Spleen (tissue), 7 donors: Measurements from ENCODE around the gene APELA.

Experiments used
- POLR2A ChIP-seq, 3 donors: fragments of 450-650 bp; IDR thresholded peaks; one replicate each; pipeline ENCODE4 v1.5.1; 2017; ENCODE audit warnings: antibody characterized with exemption in 3 of 3, mild to moderate bottlenecking in 1 of 3
- POLR2AphosphoS5 ChIP-seq, 3 donors: sonication (generic); formaldehyde crosslinking; IDR thresholded peaks; one replicate each; pipeline ENCODE4 v1.5.1; 2017; ENCODE audit warnings: antibody characterized with exemption in 3 of 3
- TF ChIP-seq, protein P1 (sequence below), 11 experiments: fragments of 200-600 bp in 7 of 11; fragments of 450-650 bp in 4 of 11; sonication (generic) in 4 of 11; IDR thresholded peaks in 8 of 11; conservative IDR thresholded peaks in 3 of 11; 1 replicate in 7 of 11; 2 replicates in 4 of 11; pipeline versions ENCODE4 v1.4.0 to v1.8.0; 2016 to 2021; ENCODE audit warnings: antibody characterized with exemption in 11 of 11, inconsistent platforms in 4 of 11, mild to moderate bottlenecking in 1 of 11
- donor health status: DM: no; HTN: no; CAD: no; lungs with moderate emphysema.
- donor health status: DM: no; HTN: no; CAD: no.
- donor health status: DM: no; HTN: no; CAD: no.

DNA sequence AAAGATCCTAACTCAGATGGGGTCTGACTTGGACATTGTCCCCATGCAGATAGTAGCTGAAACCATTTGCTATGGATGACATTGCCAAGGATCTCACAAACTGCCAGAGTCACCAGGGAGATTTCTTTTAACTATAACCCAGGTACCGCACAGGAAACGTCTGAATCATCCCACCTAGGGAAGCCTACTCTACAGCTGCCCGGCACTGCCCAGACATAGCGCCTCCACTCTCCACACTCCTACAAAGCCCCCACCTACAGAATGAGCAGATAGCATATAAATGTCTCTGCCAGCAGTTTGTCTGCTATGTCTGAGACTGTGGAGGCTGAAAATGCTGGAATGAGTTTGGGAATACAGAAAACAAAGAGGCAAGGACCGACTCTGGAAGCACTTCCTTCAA lies 68.2 kb downstream of the APELA start:
- TF ChIP-seq, protein P1, sequence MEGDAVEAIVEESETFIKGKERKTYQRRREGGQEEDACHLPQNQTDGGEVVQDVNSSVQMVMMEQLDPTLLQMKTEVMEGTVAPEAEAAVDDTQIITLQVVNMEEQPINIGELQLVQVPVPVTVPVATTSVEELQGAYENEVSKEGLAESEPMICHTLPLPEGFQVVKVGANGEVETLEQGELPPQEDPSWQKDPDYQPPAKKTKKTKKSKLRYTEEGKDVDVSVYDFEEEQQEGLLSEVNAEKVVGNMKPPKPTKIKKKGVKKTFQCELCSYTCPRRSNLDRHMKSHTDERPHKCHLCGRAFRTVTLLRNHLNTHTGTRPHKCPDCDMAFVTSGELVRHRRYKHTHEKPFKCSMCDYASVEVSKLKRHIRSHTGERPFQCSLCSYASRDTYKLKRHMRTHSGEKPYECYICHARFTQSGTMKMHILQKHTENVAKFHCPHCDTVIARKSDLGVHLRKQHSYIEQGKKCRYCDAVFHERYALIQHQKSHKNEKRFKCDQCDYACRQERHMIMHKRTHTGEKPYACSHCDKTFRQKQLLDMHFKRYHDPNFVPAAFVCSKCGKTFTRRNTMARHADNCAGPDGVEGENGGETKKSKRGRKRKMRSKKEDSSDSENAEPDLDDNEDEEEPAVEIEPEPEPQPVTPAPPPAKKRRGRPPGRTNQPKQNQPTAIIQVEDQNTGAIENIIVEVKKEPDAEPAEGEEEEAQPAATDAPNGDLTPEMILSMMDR (IDR thresholded peaks at IDR 0.05 in 8 of 11, conservative IDR thresholded peaks at IDR 0.05 in 3 of 11), result no peak
- no peak for TF ChIP-seq POLR2A (IDR thresholded peaks at IDR 0.05)
- no peak for TF ChIP-seq POLR2AphosphoS5 (IDR thresholded peaks at IDR 0.05)
